Astrocyte of the spinal cord (primary cell): ENCODE measurements around the gene LHCGR.
"Not testable (repeated sequence)": the region's sequence is repeated elsewhere in the genome, so short reads cannot be mapped to it uniquely, and the experiment has no call there.

Experiments used
- DNase-seq: peaks from one replicate; pipeline ENCODE4 v3.0.0; 2011; ENCODE audit warnings: low read depth, low spot score
- H3K4me3 ChIP-seq: 2 replicates; pipeline ENCODE4 v1.5.1; 2011; ENCODE audit warnings: low read depth, mild to moderate bottlenecking, low read length, moderate library complexity
- CTCF ChIP-seq: IDR thresholded peaks from 2 replicates; pipeline ENCODE4 v1.5.1; 2012; ENCODE audit warnings: low read depth, mild to moderate bottlenecking, low read length, inconsistent platforms
- in situ Hi-C: cut with HindIII; loops from 2 replicates; pipeline ENCODE4 v1.10.0; 2017; ENCODE audit warnings: low sequenced_read_pairs

The LHCGR gene

GRCh38 chr2:48750128-48750739 is 5.3 kb downstream of the LHCGR start:
- no peak for TF ChIP-seq CTCF
- in situ Hi-C loops: no loop called here
- H3K4me3 ChIP-seq: no peak overlapping the region
- no peak for DNase-seq

GRCh38 chr2:48749291-48750127 is 6.0 kb downstream of the LHCGR start:
- DNase-seq: peak; percentile 47
- H3K4me3 ChIP-seq: no peak overlapping the region
- no peak for TF ChIP-seq CTCF
- in situ Hi-C loops: no loop called here

GRCh38 chr2:48747319-48747718 is 8.2 kb downstream of the LHCGR start:
- no peak overlapping the region for H3K4me3 ChIP-seq
- in situ Hi-C loops: no loop called here
- no peak for TF ChIP-seq CTCF
- no peak for DNase-seq

GRCh38 chr2:48739236-48739635 is 16.3 kb downstream of the LHCGR start:
- DNase-seq, in situ Hi-C loops: not testable (repeated sequence)

GRCh38 chr2:48738806-48739205 is 16.7 kb downstream of the LHCGR start:
- no peak for TF ChIP-seq CTCF
- DNase-seq: peak; percentile 56
- in situ Hi-C loops: no loop called here
- H3K4me3 ChIP-seq: no peak overlapping the region

More at GRCh38 chr2:48739236-48739635, 16.3 kb downstream of the LHCGR start:
- H3K4me3 ChIP-seq: not testable (repeated sequence)

- in situ Hi-C loops: no loop called here
- TF ChIP-seq CTCF: no peak
- H3K4me3 ChIP-seq: no peak overlapping the region
- no peak for DNase-seq
Measured at GRCh38 chr2:48736251-48736650, 19.3 kb downstream of the LHCGR start.
